ENCODE data around the gene GPR108.

DNA sequence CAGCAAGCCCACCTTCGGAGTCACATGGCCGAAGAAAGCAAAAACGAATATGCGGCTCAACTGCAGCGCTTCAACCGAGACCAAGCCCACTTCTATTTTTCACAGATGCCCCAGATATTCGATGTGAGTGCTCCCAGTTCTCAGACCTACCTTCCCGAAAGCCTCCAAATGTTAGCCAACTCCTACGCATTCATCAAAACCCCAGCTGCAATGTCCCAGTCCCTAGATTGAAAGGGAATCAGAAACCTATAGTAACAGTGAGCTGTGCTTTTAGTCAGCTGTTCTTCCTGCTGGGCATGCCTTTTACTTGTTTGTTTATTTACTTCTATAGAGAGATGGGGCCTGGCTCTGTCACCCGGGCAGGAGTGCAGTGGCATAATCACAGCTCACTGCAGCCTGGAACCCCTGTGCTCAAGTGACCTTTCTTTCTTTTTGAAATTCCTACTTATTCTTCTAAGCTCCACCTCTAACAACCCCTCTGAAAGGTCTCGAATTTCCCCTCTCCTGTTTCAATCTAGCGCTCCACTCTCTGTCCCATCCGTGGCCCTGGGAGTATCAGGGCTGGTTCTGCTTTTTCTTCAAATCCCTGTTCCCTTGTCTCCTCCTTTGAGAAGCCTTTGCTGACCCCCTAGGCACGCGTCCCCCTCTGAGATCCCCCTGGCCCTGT lies 6.5 kb upstream of the GPR108 start:
- TF ChIP-seq, protein P1, sequence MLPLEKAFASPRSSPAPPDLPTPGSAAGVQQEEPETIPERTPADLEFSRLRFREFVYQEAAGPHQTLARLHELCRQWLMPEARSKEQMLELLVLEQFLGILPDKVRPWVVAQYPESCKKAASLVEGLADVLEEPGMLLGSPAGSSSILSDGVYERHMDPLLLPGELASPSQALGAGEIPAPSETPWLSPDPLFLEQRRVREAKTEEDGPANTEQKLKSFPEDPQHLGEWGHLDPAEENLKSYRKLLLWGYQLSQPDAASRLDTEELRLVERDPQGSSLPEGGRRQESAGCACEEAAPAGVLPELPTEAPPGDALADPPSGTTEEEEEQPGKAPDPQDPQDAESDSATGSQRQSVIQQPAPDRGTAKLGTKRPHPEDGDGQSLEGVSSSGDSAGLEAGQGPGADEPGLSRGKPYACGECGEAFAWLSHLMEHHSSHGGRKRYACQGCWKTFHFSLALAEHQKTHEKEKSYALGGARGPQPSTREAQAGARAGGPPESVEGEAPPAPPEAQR (tag by site-specific recombination; IDR thresholded peaks at IDR 0.05), result no peak
- TF ChIP-seq ZFP3 (tag by site-specific recombination; IDR thresholded peaks at IDR 0.05; ENCODE audit: low read depth) (peak; percentile 99), ZNF521 (tag by site-specific recombination; IDR thresholded peaks at IDR 0.05) (no peak), ZNF324 (tag by site-specific recombination; IDR thresholded peaks at IDR 0.05) (no peak), ZNF510 (tag by site-specific recombination; IDR thresholded peaks at IDR 0.05; ENCODE audit: insufficient replicate concordance) (no peak), HOXC10 (CRISPR knock-in tag; IDR thresholded peaks at IDR 0.05) (no peak)
- TF ChIP-seq, protein P2, sequence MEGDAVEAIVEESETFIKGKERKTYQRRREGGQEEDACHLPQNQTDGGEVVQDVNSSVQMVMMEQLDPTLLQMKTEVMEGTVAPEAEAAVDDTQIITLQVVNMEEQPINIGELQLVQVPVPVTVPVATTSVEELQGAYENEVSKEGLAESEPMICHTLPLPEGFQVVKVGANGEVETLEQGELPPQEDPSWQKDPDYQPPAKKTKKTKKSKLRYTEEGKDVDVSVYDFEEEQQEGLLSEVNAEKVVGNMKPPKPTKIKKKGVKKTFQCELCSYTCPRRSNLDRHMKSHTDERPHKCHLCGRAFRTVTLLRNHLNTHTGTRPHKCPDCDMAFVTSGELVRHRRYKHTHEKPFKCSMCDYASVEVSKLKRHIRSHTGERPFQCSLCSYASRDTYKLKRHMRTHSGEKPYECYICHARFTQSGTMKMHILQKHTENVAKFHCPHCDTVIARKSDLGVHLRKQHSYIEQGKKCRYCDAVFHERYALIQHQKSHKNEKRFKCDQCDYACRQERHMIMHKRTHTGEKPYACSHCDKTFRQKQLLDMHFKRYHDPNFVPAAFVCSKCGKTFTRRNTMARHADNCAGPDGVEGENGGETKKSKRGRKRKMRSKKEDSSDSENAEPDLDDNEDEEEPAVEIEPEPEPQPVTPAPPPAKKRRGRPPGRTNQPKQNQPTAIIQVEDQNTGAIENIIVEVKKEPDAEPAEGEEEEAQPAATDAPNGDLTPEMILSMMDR (tag by site-specific recombination; IDR thresholded peaks at IDR 0.05), result no peak

Measured in HEK293 (cell line).